SK-N-MC (cell line): Measurements from ENCODE around the gene BLACAT1.

Experiments used
- DNase-seq: peaks from one replicate; pipeline ENCODE4 v3.0.0-alpha.2; 2011; ENCODE audit warnings: low read depth, low spot score
- H3K27ac ChIP-seq: fragments of 200-600 bp; sonication (generic); 2 replicates; pipeline ENCODE4 v1.5.1; 2016; ENCODE audit warnings: mixed run types
- H3K36me3 ChIP-seq: fragments of 200-600 bp; sonication (generic); 2 replicates; pipeline ENCODE4 v1.6.1; 2017; ENCODE audit warnings: antibody characterized with exemption, low read length, mixed read lengths; ENCODE audit not compliant: insufficient read depth
- H3K4me3 ChIP-seq: fragments of 200-600 bp; sonication (generic); 2 replicates; pipeline ENCODE4 v1.5.1; 2016
- H3K9ac ChIP-seq: fragments of 200-600 bp; sonication (generic); 2 replicates; pipeline ENCODE4 v1.8.0; 2017; ENCODE audit warnings: mixed run types, mixed read lengths; ENCODE audit not compliant: insufficient read length
- H3K9me3 ChIP-seq: fragments of 200-600 bp; sonication (generic); 2 replicates; pipeline ENCODE4 v1.6.1; 2017; ENCODE audit warnings: low read depth, mild to moderate bottlenecking, antibody characterized with exemption, low read length, moderate library complexity, mixed read lengths
- EZH2 ChIP-seq: fragments of 200-600 bp; sonication (generic); IDR thresholded peaks from one replicate; pipeline ENCODE4 v1.6.1; 2017; ENCODE audit warnings: antibody characterized with exemption
- FOXP2 ChIP-seq: optimal IDR thresholded peaks from 2 replicates; pipeline ENCODE3; 2011; ENCODE audit warnings: mild to moderate bottlenecking, moderate library complexity; ENCODE audit not compliant: insufficient read depth; ENCODE audit errors: extremely low read length, control extremely low read depth
- POLR2AphosphoS5 ChIP-seq: IDR thresholded peaks from 2 replicates; pipeline ENCODE4 v1.6.1; 2012; ENCODE audit warnings: mild to moderate bottlenecking, low read depth, low read length, borderline replicate concordance

The BLACAT1 gene

GRCh38 chr1:205466595-205467220 lies 10.9 kb upstream of the BLACAT1 start:
- no peaks in the 10 kb centered on the region for H3K9me3 ChIP-seq
- TF ChIP-seq FOXP2: no peak
- no peak for TF ChIP-seq EZH2
- no peak for TF ChIP-seq POLR2AphosphoS5
- H3K9ac ChIP-seq: no peak overlapping the region
- DNase-seq: no peak
- H3K36me3 ChIP-seq: no peaks in the 10 kb centered on the region
- H3K4me3 ChIP-seq: no peak overlapping the region
- no peak overlapping the region for H3K27ac ChIP-seq

- DNase-seq: no peak
- H3K9ac ChIP-seq: no peak overlapping the region
These were observed 9.5 kb upstream of the BLACAT1 start for GRCh38 chr1:205465392-205465791.

GRCh38 chr1:205458777-205459566 lies 3.1 kb upstream of the BLACAT1 start:
- Histone ChIP-seq H3K36me3 (no peaks in the 10 kb centered on the region), H3K27ac (no peak overlapping the region), H3K4me3 (no peak overlapping the region), H3K9me3 (no peaks in the 10 kb centered on the region), H3K9ac (no peak overlapping the region)
- TF ChIP-seq POLR2AphosphoS5 (no peak), FOXP2 (no peak), EZH2 (no peak)
- DNase-seq: no peak

More at GRCh38 chr1:205465392-205465791, 9.5 kb upstream of the BLACAT1 start:
- no peaks in the 10 kb centered on the region for H3K9me3 ChIP-seq
- no peak overlapping the region for H3K4me3 ChIP-seq
- H3K36me3 ChIP-seq: no peaks in the 10 kb centered on the region
- no peak overlapping the region for H3K27ac ChIP-seq
- TF ChIP-seq FOXP2 (no peak), POLR2AphosphoS5 (no peak), EZH2 (no peak)

GRCh38 chr1:205456868-205457745 lies 1.3 kb upstream of the BLACAT1 start:
- H3K9ac ChIP-seq: no peak overlapping the region
- no peaks in the 10 kb centered on the region for H3K36me3 ChIP-seq
- peak overlapping the region; percentile 57 for H3K4me3 ChIP-seq
- no peak overlapping the region for H3K27ac ChIP-seq
- H3K9me3 ChIP-seq: no peaks in the 10 kb centered on the region
- TF ChIP-seq EZH2 (peak; percentile 47), FOXP2 (no peak)
- DNase-seq: no peak

GRCh38 chr1:205456383-205456867 lies 580 bp upstream of the BLACAT1 start:
- TF ChIP-seq POLR2AphosphoS5: no peak
- TF ChIP-seq FOXP2: no peak
- TF ChIP-seq EZH2: peak; percentile 94
- H3K27ac ChIP-seq: no peak overlapping the region
- H3K4me3 ChIP-seq: peak overlapping the region; percentile 57
- no peaks in the 10 kb centered on the region for H3K9me3 ChIP-seq
- H3K9ac ChIP-seq: no peak overlapping the region
- no peaks in the 10 kb centered on the region for H3K36me3 ChIP-seq
- DNase-seq: no peak

- H3K9ac ChIP-seq: no peak overlapping the region
- H3K27ac ChIP-seq: no peak overlapping the region
- H3K36me3 ChIP-seq: no peaks in the 10 kb centered on the region
- TF ChIP-seq EZH2: no peak
- no peak for TF ChIP-seq POLR2AphosphoS5
- TF ChIP-seq FOXP2: no peak
- DNase-seq: no peak
- no peaks in the 10 kb centered on the region for H3K9me3 ChIP-seq
- no peak overlapping the region for H3K4me3 ChIP-seq
These were observed 926 bp downstream of the BLACAT1 start for GRCh38 chr1:205454903-205455335.

- no peak for DNase-seq
- H3K9me3 ChIP-seq: no peaks in the 10 kb centered on the region
- H3K27ac ChIP-seq: no peak overlapping the region
- H3K36me3 ChIP-seq: no peaks in the 10 kb centered on the region
- no peak overlapping the region for H3K4me3 ChIP-seq
- no peak overlapping the region for H3K9ac ChIP-seq
- no peak for TF ChIP-seq EZH2
- no peak for TF ChIP-seq POLR2AphosphoS5
- no peak for TF ChIP-seq FOXP2
These were observed 2.4 kb downstream of the BLACAT1 start for GRCh38 chr1:205453466-205453865.

GRCh38 chr1:205452933-205453332 lies 2.9 kb downstream of the BLACAT1 start:
- TF ChIP-seq FOXP2 (no peak), EZH2 (no peak), POLR2AphosphoS5 (no peak)
- Histone ChIP-seq H3K27ac (no peak overlapping the region), H3K36me3 (no peaks in the 10 kb centered on the region), H3K9ac (no peak overlapping the region), H3K4me3 (no peak overlapping the region), H3K9me3 (no peaks in the 10 kb centered on the region)
- no peak for DNase-seq
